Hematopoietic multipotent progenitor cell (in vitro differentiated cells): ENCODE results near the gene CDK5R2. TPM values are rescaled to one million over a fixed set of nuclear protein-coding genes. Genes with fewer than 3 reads are reported as not detected.

Experiments used
- DNase-seq, 3 donors: peaks; one replicate each; pipeline ENCODE4 v3.0.0-alpha.2; 2011 to 2015; ENCODE audit warnings: low read depth in 2 of 3, low spot score in 2 of 3
- small RNA-seq: library from RNA; depleted of rRNA; stranded (forward); fragments of <200 nt; gene quantifications from one replicate; pipeline ENCODE3, GENCODE V24; 2012
- total RNA-seq: library from RNA; depleted of rRNA; stranded (reverse); fragments of >200 nt; gene quantifications from one replicate; pipeline ENCODE4 v1.2.3, GENCODE V29; 2012

Gene CDK5R2
- total RNA-seq, 1 donor: under 0.01 TPM

DNA sequence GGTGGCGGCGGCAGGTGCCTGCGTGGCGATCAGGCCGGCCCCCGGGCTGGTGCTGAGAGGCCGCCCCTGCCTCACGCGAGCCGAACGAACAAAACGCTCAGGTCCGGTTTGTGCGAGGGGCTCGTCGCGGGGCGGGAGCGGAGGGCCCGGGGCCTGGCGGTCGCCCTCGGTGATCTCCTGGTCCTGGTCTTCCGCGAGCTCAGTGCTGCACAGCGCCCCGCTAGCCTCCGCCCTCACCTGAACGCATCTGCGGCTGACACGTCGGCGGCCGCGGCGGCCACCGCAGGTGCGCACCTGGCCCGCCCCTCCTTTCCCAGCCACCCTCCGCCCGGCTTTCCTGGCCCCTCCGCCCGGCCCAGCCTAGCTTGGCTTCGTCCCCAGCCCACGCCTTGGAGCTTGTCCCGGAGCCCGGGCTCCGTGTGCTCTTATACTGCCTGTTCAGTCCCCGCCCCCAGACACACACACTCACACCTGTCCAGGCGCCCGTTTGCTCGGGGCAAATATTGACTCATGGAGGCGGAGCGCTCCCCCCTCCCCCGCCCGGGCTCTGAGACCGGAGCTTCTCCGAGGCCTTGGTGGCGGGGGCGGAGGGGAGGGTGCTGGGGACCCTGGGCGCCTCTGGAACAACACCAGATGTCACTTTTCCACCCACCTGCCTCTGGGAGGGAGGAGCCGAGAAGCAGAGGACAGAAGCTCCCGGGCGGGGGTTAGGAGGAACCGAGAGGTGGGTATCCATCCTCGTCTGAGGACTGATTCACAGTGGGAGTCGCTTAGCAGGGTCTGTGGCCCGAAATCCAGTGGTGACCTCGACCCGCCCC, 42.3 kb downstream of the CDK5R2 start:
- no peak for DNase-seq

DNA sequence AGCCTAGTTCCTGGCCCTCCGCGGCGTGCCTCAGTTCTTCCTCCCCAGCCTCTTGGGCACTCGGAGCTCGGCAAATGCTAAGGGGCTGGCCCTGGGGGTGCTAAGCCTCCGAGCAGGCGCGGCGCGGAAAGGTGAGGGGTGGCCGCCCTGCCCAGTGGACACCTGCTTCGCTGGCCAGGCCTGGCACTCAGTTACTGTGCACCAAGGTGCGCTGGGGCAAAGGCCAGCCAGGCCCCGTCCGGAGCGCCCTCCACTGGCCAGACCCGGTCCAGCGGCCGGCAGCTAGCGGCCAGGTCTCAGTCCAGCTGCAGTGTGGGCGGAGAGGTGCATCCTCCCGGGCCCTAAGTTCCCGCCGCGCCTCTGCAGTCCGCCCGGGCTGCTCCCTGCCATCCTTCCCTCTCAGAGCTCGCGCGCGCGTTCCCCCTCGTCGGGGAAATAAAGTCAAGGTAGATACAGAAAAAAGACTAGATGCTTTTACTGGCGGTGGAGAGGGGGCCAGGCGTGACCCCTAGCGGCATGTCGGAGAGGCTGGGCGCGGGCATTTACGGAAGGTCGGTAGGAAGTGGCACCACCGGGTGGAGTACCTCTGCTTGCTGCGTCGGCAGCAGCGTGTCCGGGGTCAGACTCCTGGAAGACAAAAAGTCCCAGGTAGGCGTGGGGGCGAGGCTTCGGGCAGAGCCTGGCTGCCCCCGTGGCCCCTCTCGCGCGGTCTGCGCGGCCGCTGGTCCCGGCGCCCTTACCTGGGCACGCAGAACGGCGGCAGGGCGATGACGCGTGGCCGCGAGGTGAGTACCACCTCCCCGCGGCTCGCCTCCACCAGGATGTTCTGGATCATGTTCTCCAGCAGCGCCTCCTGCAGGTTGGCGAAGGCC, 43.2 kb downstream of the CDK5R2 start:
- DNase-seq: peak in 2 of 3 donors; percentile 52 to 68

DNA sequence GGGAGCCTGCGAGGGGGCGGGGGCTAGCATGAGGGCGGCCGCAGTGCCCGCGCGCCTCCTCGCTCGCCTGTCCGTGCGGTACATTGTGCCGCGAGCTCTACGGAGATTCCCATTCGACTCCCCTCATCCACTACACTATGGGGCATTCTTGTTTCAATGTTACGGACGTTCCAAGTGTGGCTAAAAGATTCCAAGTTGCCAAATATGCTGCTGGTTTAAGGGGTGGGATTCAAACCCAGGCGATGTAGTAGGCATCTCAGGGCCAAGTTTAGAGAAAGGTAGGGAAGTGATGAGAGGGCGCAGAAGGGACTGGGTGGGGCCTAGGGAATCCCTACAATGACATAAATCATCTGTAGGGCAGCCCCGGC, 43.8 kb downstream of the CDK5R2 start:
- DNase-seq: no peak

DNA sequence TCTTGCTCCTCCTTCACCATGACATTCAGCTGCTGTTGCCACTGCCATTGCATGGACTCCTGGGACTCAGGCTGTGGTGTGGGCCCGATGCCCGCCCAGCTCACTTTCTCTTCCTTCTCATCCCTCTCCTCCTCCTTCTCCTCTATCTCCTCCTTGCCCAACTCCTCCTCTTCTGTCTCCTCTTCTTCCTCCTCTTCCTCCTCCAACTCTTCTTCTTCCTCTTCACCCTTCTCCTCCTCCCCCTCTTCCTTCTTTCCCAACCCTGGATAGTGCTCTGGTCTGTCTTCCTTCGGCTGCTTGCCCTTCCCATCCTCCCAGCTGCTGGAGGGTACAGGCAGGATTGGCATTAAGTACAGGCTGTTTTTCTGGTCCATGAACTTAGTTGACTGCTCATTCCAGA, 44.5 kb downstream of the CDK5R2 start:
- DNase-seq: no peak

DNA sequence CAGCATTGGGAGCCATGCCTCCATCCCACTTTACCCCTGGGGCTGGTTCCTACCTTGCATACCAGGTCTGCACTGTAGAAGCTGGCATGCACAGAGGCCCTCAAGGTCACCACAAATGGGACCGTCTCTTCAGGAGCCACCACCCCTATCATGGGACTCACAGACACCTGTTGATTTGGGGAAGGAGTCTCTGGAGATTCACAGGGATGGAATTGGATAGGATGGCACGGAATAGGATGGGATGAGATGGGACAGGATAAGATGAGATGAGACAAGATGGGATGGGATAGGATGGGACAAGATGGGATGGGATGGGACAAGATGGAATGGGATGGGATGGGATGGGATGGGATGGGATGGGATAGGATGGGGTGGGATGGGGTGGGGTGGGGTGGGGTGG, 49.8 kb downstream of the CDK5R2 start:
- no peak for DNase-seq

DNA sequence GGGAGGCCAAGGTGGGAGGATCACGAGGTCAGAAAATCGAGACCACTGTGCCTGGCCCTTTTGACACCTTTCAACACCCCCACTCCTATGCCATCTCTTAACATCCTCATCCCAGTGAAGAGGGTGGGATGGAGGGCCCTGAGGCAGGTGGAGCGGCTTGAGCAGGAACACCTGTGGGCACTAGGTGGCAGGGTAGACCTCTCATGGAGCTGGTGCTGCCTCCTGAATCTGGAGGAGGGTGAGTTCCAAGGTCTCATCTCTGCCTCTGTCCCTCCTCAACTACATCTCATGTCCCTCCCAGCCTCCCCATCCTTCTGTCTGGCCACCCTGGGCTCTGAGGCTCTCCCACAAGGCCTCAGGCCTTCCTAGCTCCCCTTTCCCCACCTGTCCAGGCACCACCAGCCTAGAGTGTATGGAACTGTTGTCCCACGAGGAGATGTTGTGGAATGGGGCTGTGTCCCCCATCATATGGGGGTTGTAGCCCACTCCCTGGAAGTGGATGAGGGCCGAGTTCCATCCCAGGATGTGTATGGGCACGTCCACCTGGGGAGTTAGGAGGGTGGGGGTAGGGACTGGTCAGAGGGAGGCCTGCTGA, 50.8 kb downstream of the CDK5R2 start:
- peak in 1 of 3 donors; percentile 32 for DNase-seq

DNA sequence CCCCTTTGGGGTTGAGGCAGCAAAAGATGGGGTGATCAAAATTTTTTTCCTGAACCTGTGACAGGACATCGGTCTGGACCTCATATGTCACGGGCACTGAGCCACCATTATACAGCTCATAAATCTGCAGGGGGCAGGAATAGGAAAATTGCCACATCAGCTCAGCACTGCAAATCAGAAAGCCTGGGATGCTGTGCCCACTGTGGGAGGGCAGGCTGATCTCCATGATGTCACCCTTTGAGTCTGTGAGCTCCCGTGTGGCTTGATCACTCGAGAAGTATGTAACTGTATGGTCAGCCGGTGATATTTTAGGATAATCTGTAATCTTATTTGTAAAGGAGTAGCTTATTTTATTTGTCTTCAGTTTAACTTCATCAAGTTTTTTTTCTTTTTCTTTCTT, 51.4 kb downstream of the CDK5R2 start:
- no peak for DNase-seq

Small RNA genes lying within 50 kb of the gene (small RNA-seq; reads per million reads assigned to genes)
- gene MIR375 (not detected), gene RNU6-642P (not detected)

Other genes starting within 250 kb of the CDK5R2 start
- 12.1 TPM for gene TTLL4, start 248.8 kb upstream of the CDK5R2 start, total RNA-seq
- gene CYP27A1, start 177.5 kb upstream of the CDK5R2 start, total RNA-seq: 0.27 TPM
- gene PRKAG3, start 127.9 kb upstream of the CDK5R2 start, total RNA-seq: not detected
- 0.27 TPM for gene WNT6, start 99.9 kb upstream of the CDK5R2 start, total RNA-seq
- gene WNT10A, start 78.8 kb upstream of the CDK5R2 start, total RNA-seq: 1.1 TPM
- not detected for gene FEV, start 25.5 kb downstream of the CDK5R2 start, total RNA-seq
- gene CRYBA2, start 33.8 kb downstream of the CDK5R2 start, total RNA-seq: not detected
- not detected for gene CFAP65, start 81.8 kb downstream of the CDK5R2 start, total RNA-seq
- 0.27 TPM for gene IHH, start 101.3 kb downstream of the CDK5R2 start, total RNA-seq
- gene NHEJ1, start 201.1 kb downstream of the CDK5R2 start, total RNA-seq: 27.2 TPM
- gene SLC23A3, start 210.4 kb downstream of the CDK5R2 start, total RNA-seq: 0.27 TPM
- 60.1 TPM for gene CNPPD1, start 217.3 kb downstream of the CDK5R2 start, total RNA-seq
- gene RETREG2, start 218.6 kb downstream of the CDK5R2 start, total RNA-seq: 108 TPM
- 87.8 TPM for gene ZFAND2B, start 247.1 kb downstream of the CDK5R2 start, total RNA-seq